CD4-positive, alpha-beta T cell treated with Interferon gamma for 1 hour (primary cell): ENCODE data around the gene MAMDC2.

Experiments used
- DNase-seq: peaks from one replicate; pipeline ENCODE4 v3.0.0-alpha.2; 2020

The MAMDC2 gene

DNA sequence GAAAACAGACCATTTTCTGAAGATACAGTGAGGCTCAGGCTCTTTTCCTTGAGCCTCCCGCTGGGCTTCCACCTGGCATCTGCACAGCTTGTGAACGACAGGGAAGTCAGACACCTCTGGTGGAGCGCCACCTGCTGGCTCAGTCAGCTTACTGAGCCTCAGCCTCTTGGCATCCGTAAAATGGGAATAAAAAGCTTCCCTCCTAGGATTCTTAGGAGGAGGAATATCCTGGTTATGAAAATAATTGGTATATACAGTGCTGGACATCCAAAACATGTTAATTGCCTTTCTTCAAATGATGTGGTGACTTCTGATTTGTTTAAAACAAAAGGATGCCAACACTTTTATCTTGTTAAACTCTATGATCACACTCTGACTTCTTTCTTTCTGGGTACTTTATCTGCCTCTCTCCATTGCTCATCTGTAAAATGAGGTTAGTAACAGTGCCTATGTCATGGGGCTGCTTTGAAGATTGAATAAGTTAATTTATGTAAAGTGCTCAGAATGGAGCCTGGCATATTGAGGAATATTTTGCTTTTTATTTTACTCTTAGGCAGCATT is 67.5 kb downstream of the MAMDC2 start:
- DNase-seq: peak; percentile 26

DNA sequence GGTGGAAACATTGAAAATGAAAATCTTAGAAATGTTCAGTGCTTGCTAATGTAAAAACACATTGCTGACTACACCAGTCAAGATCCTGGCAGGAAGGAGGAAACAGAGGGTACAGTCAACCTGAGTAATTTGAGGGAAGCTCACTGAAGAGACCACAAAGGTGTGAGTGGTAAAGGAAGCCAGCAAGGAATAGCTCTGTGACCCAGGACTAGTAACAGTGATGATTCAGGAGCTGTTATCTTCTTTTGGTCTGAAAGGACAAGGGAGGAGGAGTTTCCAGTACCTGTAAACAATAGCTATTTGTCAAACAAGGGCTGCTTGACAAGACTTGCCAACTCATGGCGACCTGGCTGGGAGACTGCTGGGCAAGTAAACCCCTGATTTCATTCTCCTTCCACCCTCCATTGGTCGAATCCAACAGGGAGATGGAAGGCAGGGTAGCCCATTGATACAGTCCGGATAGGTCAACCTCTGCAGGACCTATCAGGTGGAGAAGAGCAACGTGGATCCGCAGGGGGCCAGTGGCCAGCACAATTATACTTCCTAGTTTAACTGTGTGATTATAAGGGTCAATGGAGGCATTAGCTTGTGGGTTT is 68.1 kb downstream of the MAMDC2 start:
- no peak for DNase-seq

GRCh38 chr9:70112981-70113380 is 69.3 kb downstream of the MAMDC2 start:
- no peak for DNase-seq

GRCh38 chr9:70113403-70114022 is 69.9 kb downstream of the MAMDC2 start:
- DNase-seq: no peak

DNA sequence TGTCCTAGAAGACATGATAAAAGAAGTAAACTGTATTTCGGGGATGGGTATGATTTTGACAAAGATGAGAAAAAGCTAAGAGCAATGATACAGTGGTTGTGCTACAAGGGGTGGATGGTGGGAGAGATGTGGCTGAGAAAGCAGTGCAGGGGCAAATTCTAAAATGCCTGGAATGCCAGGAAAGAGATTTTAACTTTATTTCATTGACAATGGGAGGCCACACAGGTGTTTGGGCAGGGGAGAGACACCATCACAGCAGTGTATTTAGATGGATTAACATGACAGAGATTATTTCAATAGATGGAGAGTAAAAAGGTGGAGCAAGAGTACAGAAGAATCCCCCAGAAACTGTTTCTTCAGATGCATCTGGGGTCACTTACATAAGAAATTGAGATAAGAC is 71.2 kb downstream of the MAMDC2 start:
- no peak for DNase-seq

DNA sequence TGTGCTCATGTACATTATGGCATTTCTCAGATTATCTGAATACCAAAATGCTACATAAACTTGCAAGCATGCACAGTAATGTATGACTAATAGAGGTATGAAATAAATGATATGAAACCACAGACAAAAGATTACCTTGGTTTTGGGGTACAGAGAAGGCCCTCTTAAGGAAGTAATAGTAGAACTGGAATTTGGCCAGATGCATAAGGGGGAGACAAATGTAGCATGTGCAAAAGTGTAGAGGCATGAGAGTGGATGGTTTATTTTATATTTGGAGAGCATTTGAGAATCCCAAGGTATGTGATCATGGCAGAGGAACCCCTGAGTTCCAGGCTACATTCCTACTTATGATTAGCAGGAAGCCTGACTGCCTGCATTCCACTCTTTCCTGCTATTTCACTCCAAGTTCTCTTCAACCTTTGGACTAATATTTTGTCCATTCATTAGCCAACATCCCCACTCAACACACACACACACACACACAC is 74.2 kb downstream of the MAMDC2 start:
- no peak for DNase-seq

GRCh38 chr9:70119786-70120185 is 76.1 kb downstream of the MAMDC2 start:
- DNase-seq: no peak

GRCh38 chr9:70120834-70121510 is 77.3 kb downstream of the MAMDC2 start:
- no peak for DNase-seq

DNA sequence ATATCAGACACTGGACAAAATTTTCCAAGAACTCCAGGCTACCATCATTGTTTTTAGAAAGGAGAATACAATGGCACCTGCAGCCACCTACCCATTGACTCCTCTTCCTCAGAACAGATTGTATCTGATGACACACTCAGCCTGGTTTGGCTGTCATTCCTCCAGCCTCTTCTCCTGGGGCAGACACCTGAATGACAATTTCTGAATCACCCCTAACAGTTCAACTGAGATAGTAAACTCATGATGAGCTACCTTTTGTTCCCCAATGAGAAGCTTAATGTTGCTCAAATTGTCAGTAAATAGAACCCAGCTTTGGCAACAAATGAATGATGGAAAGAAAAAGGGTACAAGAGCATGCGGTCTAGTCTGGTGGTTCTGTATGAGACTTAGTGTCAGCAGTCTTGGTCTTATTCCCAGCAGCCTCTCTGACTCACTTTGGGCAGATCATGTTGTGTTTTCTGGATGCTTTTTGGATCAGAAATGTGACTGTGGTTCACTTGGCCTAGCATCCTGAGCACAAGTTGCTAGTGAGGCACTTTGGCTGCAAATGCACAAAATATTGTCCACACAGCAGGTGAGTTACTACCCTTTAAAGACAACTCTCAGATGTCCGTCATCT is 78.3 kb downstream of the MAMDC2 start:
- no peak for DNase-seq

GRCh38 chr9:70123695-70124094 is 80.0 kb downstream of the MAMDC2 start:
- DNase-seq: no peak

GRCh38 chr9:70125621-70126263 is 82.1 kb downstream of the MAMDC2 start:
- no peak for DNase-seq

- DNase-seq: no peak
Measured at GRCh38 chr9:70127036-70127435, 83.4 kb downstream of the MAMDC2 start.

DNA sequence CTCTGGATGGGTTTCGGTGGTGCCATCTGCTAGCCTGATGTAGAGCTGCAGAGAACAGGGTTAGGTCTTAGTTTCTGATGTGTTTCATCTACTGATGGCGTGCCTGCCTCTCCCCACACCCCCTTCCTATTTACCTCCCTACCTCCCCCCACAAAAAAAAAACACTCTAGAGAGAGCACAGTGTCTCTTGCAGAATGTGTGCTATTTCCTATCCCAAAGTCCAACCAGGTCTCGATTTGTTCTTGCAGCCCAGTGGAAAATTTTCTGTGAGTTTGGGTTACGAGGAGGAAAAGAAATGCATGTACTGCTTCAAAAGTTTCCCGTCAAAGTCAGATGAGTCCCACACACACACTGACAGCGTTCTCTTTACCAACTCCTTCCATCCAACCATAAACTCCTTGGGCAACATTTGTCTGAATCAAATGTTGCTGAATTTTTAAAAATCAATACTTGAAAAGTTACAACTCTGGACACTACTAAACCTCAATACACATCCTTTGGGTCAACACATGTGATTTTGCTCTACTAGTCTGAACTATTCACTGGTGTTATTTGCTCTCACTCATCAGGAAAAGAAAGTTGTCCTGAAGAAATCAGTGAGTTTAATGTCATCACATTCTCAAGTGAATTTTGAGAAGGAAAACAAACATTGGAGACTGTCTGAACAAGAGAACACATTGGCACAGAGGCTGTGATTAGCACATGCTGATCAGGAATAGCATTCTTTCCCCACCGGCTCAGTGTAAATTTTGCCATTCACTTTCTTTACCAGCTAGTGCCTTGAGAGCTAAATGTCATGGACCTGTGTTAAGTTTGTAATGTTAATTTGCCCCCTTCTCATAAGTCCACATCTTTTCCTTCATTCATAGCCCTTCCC is 84.1 kb downstream of the MAMDC2 start:
- DNase-seq: no peak

GRCh38 chr9:70130266-70130665 is 86.6 kb downstream of the MAMDC2 start:
- DNase-seq: no peak

DNA sequence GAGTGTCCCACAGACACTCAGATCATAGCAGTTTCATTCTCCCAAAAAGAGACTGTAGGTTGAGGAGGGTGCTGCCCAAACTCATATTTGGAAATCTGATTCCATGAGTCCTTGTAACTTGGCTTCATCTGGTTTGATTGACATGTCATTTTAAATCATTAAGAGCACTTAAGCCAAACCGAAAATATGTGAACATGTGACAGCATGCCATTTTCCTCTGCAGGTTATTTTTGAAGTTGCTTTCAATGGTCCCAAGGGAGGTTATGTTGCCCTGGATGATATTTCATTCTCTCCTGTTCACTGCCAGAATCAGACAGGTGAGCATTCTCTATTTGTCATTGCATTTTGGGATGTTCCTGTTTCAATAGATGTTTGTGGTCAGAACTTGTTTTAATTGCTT is 87.6 kb downstream of the MAMDC2 start:
- no peak for DNase-seq

DNA sequence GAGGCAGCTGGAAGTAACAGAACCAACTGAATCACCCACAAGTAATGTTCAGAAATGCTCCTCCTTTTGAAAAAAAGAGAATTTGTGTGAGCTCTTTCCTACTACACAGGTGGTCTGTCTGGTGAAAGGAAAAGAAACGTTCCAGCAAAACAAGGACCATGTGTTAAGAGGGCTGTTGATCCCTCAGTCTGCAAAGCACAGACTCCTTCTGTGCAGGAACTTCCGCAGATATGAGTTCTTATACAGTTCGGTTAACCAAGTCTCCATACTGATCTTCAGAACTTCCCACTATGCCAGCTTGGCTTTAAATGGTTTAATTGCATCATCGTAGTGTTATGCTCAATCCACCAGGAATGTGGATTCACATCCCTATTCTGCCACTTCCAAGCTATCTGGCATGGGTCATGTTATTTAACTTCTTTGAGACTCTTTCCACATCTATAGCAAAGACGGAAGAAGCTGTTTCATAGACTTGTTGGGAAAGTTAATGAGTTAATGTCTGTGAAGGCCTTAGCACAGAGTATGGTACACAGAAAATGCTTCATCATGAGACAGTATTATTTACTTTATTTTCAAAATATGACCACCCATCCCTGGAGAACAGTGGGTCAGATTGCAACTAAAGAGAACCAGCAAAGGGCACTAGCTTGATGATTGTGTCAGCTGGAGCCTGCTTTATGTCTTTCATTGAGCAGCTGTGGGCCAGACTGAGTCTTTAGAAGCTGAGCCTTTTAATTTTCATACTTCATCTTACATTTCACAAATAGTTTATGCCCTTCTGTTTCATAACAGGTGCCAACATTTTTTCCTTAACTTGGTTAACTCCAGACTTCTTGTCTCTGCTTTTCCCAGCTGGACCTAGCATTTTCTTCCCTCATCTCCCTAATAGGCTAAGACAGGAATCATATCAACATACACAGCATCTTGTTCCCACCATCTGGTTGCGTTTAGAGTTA is 89.9 kb downstream of the MAMDC2 start:
- DNase-seq: no peak

GRCh38 chr9:70134360-70134759 is 90.7 kb downstream of the MAMDC2 start:
- no peak for DNase-seq

DNA sequence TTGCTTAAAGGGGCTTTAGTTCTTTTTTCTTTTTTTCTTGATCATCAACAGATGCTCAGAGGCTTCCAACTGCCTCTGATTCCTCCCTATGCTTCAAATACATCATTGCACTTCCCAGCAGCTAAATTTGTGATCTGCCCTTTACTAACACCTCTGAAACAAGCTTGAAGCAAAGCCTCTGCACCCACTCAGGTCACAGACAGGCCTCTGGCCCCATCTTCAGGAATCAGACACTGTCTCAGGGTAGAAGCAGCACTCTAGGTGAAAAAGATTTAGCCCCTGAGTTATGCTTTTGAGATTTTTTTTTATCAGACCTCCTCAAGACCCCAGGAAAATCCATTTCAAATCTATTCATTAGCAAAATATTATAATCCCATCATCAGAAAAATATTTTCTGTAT is 91.5 kb downstream of the MAMDC2 start:
- DNase-seq: no peak

- no peak for DNase-seq
Measured at GRCh38 chr9:70136632-70137031, 93.0 kb downstream of the MAMDC2 start.

- DNase-seq: no peak
Measured at GRCh38 chr9:70137577-70137976, 93.9 kb downstream of the MAMDC2 start.

- DNase-seq: no peak
Measured at GRCh38 chr9:70142101-70142500, 98.5 kb downstream of the MAMDC2 start.
